Osteoblast (primary cell): Measurements from ENCODE around the gene OSBPL6. TPM values are rescaled to one million over a fixed set of nuclear protein-coding genes. Genes with fewer than 3 reads are reported as not detected.

Experiments
- DNase-seq: peaks from one replicate; pipeline ENCODE4 v3.0.0; 2011; ENCODE audit warnings: low spot score, mixed read lengths; ENCODE audit not compliant: insufficient read length; ENCODE audit errors: missing footprints
- H2AFZ ChIP-seq: 2 replicates; pipeline ENCODE4 v1.6.0; 2011; ENCODE audit warnings: mild to moderate bottlenecking, low read length
- H3K27ac ChIP-seq: 2 replicates; pipeline ENCODE4 v1.5.1; 2011; ENCODE audit warnings: mild to moderate bottlenecking, low read depth, low read length, moderate library complexity
- H3K27me3 ChIP-seq: 2 replicates; pipeline ENCODE4 v1.6.0; 2012; ENCODE audit warnings: mild to moderate bottlenecking, control low read depth, inconsistent platforms, low read length, moderate library complexity; ENCODE audit not compliant: insufficient read depth
- H3K36me3 ChIP-seq: 2 replicates; pipeline ENCODE4 v1.5.1; 2011; ENCODE audit warnings: mild to moderate bottlenecking, low read length, control low read depth, moderate library complexity; ENCODE audit not compliant: insufficient read depth
- H3K4me1 ChIP-seq: 2 replicates; pipeline ENCODE4 v1.5.1; 2011; ENCODE audit warnings: mild to moderate bottlenecking, low read length, control low read depth, moderate library complexity; ENCODE audit not compliant: insufficient read depth
- H3K4me2 ChIP-seq: 2 replicates; pipeline ENCODE4 v1.6.0; 2011; ENCODE audit warnings: mild to moderate bottlenecking, low read length; ENCODE audit not compliant: insufficient read depth
- H3K4me3 ChIP-seq: fragments of 200-600 bp; sonication (generic); 3 replicates; pipeline ENCODE4 v1.5.1; 2012; ENCODE audit warnings: mild to moderate bottlenecking, low read length, inconsistent platforms; ENCODE audit not compliant: insufficient read depth
- H3K79me2 ChIP-seq: 2 replicates; pipeline ENCODE4 v1.6.0; 2012; ENCODE audit warnings: mild to moderate bottlenecking, low read length, control low read depth, inconsistent platforms; ENCODE audit not compliant: insufficient read depth
- H3K9me3 ChIP-seq: 2 replicates; pipeline ENCODE4 v1.5.1; 2011; ENCODE audit warnings: low read depth, low read length, control low read depth
- H4K20me1 ChIP-seq: 2 replicates; pipeline ENCODE4 v1.6.0; 2012; ENCODE audit warnings: mild to moderate bottlenecking, low read length, control low read depth; ENCODE audit not compliant: insufficient read depth
- total RNA-seq: library from RNA; depleted of rRNA; stranded (reverse); fragments of >200 nt; gene quantifications from 2 replicates; pipeline ENCODE4 v1.2.3, GENCODE V29; 2012
- TF ChIP-seq, protein P1 (sequence below): IDR thresholded peaks from 2 replicates; pipeline ENCODE4 v1.5.1; 2011; ENCODE audit warnings: mild to moderate bottlenecking, low read depth, low read length, moderate library complexity; ENCODE audit errors: extremely low read depth

Gene OSBPL6
- total RNA-seq, 1 donor = 5.4 TPM

DNA sequence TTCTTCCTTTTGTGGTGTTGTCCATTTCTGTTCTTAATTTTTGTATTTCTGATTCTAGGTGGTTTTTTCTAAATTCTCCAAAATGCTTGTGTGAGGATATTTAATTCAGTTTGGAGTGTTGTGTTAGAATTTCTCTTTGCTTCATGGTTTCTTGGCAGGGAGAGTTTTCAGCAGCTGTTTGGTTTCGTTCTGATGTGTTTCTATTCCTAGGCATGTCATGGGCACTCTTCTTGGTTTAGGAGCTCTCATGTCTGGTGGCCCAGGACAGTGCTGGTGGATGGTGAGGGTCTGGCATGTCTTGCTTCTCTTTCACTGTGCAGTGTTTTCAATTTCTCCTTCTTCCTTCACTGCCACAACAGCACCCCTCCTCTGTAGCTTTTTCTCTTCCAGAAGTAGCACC is 52.9 kb downstream of the OSBPL6 start:
- no peak overlapping the region for H3K4me3 ChIP-seq
- TF ChIP-seq, protein P1, sequence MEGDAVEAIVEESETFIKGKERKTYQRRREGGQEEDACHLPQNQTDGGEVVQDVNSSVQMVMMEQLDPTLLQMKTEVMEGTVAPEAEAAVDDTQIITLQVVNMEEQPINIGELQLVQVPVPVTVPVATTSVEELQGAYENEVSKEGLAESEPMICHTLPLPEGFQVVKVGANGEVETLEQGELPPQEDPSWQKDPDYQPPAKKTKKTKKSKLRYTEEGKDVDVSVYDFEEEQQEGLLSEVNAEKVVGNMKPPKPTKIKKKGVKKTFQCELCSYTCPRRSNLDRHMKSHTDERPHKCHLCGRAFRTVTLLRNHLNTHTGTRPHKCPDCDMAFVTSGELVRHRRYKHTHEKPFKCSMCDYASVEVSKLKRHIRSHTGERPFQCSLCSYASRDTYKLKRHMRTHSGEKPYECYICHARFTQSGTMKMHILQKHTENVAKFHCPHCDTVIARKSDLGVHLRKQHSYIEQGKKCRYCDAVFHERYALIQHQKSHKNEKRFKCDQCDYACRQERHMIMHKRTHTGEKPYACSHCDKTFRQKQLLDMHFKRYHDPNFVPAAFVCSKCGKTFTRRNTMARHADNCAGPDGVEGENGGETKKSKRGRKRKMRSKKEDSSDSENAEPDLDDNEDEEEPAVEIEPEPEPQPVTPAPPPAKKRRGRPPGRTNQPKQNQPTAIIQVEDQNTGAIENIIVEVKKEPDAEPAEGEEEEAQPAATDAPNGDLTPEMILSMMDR = no peak
- H3K4me1 ChIP-seq = peaks cover 4% of the 10 kb centered on the region
- no peaks in the 10 kb centered on the region for H3K9me3 ChIP-seq
- H3K4me2 ChIP-seq = no peak overlapping the region
- H2AFZ ChIP-seq = no peak overlapping the region
- H3K27ac ChIP-seq = no peak overlapping the region
- DNase-seq = no peak
- no peaks in the 10 kb centered on the region for H3K27me3 ChIP-seq
- no peaks in the 10 kb centered on the region for H4K20me1 ChIP-seq
- H3K36me3 ChIP-seq = no peaks in the 10 kb centered on the region
- H3K79me2 ChIP-seq = peaks cover 3% of the 10 kb centered on the region

DNA sequence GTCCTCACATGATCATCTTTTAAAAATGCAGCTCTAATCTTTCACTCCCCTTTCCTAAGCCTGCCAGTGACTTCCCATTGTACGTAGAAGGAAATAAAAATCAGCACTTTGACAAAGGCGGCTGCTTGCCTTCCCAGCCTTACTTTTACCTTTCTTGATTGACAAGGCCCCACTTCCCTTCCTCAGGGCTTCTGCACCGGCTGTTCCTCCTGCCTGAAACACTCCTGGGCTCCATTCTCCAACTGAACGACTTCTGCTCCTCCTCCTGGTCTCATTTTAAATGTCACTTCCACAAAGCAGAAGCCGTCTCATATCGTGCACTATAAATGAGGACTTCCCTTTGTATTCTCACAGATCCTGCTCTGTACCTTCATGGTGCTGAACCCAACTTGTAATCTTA is 56.1 kb downstream of the OSBPL6 start:
- DNase-seq = no peak
- Histone ChIP-seq H3K79me2 (no peaks in the 10 kb centered on the region), H3K4me1 (no peaks in the 10 kb centered on the region), H3K27me3 (no peaks in the 10 kb centered on the region), H3K36me3 (no peaks in the 10 kb centered on the region), H3K4me3 (no peak overlapping the region), H3K9me3 (no peaks in the 10 kb centered on the region), H4K20me1 (no peaks in the 10 kb centered on the region), H2AFZ (no peak overlapping the region), H3K27ac (no peak overlapping the region), H3K4me2 (no peak overlapping the region)
- TF ChIP-seq, protein P1 = no peak

GRCh38 chr2:178251151-178251955 is 57.0 kb downstream of the OSBPL6 start:
- Histone ChIP-seq H3K4me2 (no peak overlapping the region), H3K79me2 (no peaks in the 10 kb centered on the region), H3K36me3 (no peaks in the 10 kb centered on the region), H2AFZ (no peak overlapping the region), H3K4me1 (no peaks in the 10 kb centered on the region), H3K4me3 (no peak overlapping the region), H3K27me3 (no peaks in the 10 kb centered on the region), H3K9me3 (no peaks in the 10 kb centered on the region), H3K27ac (no peak overlapping the region), H4K20me1 (no peaks in the 10 kb centered on the region)
- TF ChIP-seq, protein P1 = no peak
- no peak for DNase-seq

GRCh38 chr2:178256382-178257042 is 62.2 kb downstream of the OSBPL6 start:
- Histone ChIP-seq H3K4me3 (no peak overlapping the region), H3K9me3 (no peaks in the 10 kb centered on the region), H2AFZ (no peak overlapping the region), H3K27me3 (no peaks in the 10 kb centered on the region), H4K20me1 (no peaks in the 10 kb centered on the region), H3K4me1 (no peaks in the 10 kb centered on the region), H3K27ac (no peak overlapping the region), H3K79me2 (no peaks in the 10 kb centered on the region), H3K36me3 (no peaks in the 10 kb centered on the region), H3K4me2 (no peak overlapping the region)
- TF ChIP-seq, protein P1 = no peak
- no peak for DNase-seq
